BE2C (cell line): ENCODE data around the gene MPPED1.

Experiments used
- DNase-seq: peaks from one replicate; pipeline ENCODE4 v3.0.0-alpha.2; 2020
- H3K27me3 ChIP-seq: fragments of 250-450 bp; sonication (Bioruptor Pico); 2 replicates; pipeline ENCODE4 v1.5.1; 2020; ENCODE audit warnings: mild to moderate bottlenecking
- H3K36me3 ChIP-seq: fragments of 250-450 bp; sonication (Bioruptor Pico); 2 replicates; pipeline ENCODE4 v1.5.1; 2020; ENCODE audit warnings: mild to moderate bottlenecking
- H3K4me1 ChIP-seq: fragments of 250-450 bp; sonication (Bioruptor Pico); 2 replicates; pipeline ENCODE4 v1.5.1; 2020
- H3K4me3 ChIP-seq: 2 replicates; pipeline ENCODE4 v1.5.1; 2011; ENCODE audit warnings: low read depth, low read length
- H3K9me3 ChIP-seq: fragments of 250-450 bp; sonication (Bioruptor Pico); 2 replicates; pipeline ENCODE4 v1.5.1; 2020
- CTCF ChIP-seq: IDR thresholded peaks from 2 replicates; pipeline ENCODE4 v1.5.1; 2012; ENCODE audit warnings: mild to moderate bottlenecking, low read depth, low read length

MPPED1 gene

GRCh38 chr22:43419371-43420080 is 7.7 kb downstream of the MPPED1 start:
- no peak for DNase-seq
- H3K27me3 ChIP-seq, result no peaks in the 10 kb centered on the region
- no peak overlapping the region for H3K4me3 ChIP-seq
- no peaks in the 10 kb centered on the region for H3K4me1 ChIP-seq
- H3K36me3 ChIP-seq, result no peaks in the 10 kb centered on the region
- no peak for TF ChIP-seq CTCF
- no peaks in the 10 kb centered on the region for H3K9me3 ChIP-seq

DNA sequence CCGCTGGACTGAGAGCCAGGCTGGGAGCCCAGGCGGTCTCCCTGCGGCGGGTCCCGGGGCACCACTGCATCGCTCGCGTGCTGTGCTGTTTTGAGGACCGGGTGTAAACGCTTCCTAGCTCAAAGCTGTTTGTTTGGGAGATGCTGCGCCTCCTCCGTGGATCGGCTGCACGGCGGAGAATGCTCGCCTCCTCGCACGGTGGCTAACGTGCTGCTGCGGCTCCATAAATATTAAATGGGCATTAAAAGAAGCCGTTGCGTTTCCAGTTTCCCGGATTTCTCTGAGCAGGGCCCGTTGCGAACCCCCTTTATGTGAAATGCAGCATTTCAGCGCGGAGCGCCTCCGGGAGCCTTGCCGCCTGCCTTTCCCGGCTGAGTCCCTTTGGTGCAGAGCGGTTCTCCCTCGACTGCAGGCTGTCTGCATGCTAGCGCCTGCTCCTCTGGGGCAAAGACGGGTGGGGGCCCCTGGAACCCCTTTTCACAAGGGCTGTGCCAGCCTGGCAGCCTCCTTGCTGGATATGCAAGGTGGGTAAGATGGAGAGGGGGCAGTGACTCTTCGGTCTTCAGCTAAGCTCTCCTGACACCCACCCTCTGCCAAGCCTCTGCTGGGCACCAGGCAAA is 9.3 kb downstream of the MPPED1 start:
- no peaks in the 10 kb centered on the region for H3K36me3 ChIP-seq
- H3K27me3 ChIP-seq, result no peaks in the 10 kb centered on the region
- no peak overlapping the region for H3K4me3 ChIP-seq

DNA sequence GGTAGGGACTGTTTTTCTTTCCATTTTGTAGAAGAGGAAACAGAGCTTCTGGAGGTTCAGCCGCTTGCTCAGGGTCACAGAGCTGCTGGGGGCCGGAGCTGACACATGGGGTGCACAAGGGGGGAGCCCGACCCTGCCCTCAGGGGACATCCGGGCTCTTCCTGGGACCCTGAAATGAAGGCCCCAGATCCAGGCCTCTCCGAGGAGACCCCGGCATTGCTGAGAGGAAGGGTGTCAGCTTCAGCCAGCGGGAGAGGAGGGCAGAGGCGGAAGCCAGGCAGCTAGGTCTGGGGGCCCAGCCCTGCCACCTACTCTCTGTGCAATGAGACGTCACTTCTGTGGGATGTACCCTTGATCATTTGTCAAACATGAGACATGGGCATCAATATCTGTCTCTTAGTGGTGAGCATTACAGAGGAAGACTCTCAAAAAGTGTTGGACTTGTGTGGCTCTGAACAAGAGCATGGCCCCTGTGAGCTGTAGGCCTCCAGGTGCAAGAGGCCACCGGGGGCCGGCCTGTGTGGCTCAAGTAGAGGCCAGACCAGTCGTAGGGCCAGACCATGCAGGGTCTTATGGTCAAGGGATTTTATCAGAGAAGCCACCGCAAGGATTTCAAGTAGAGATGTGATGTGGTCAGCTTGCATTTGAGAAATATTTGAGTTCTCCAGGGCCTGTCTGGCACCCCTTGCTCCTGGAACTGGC is 10.3 kb downstream of the MPPED1 start:
- TF ChIP-seq CTCF, result no peak

More for the DNA sequence above, 9.3 kb downstream of the MPPED1 start:
- DNase-seq, result no peak
- H3K4me1 ChIP-seq, result no peaks in the 10 kb centered on the region
- no peaks in the 10 kb centered on the region for H3K9me3 ChIP-seq
- TF ChIP-seq CTCF, result no peak

GRCh38 chr22:43423046-43423445 is 11.2 kb downstream of the MPPED1 start:
- DNase-seq, result no peak
- Histone ChIP-seq H3K4me3 (no peak overlapping the region), H3K27me3 (no peaks in the 10 kb centered on the region), H3K4me1 (no peaks in the 10 kb centered on the region), H3K36me3 (no peaks in the 10 kb centered on the region), H3K9me3 (no peaks in the 10 kb centered on the region)
- TF ChIP-seq CTCF, result no peak

More for the DNA sequence above, 10.3 kb downstream of the MPPED1 start:
- Histone ChIP-seq H3K27me3 (no peaks in the 10 kb centered on the region), H3K9me3 (no peaks in the 10 kb centered on the region), H3K4me1 (no peaks in the 10 kb centered on the region), H3K36me3 (no peaks in the 10 kb centered on the region), H3K4me3 (no peak overlapping the region)
- DNase-seq, result no peak

DNA sequence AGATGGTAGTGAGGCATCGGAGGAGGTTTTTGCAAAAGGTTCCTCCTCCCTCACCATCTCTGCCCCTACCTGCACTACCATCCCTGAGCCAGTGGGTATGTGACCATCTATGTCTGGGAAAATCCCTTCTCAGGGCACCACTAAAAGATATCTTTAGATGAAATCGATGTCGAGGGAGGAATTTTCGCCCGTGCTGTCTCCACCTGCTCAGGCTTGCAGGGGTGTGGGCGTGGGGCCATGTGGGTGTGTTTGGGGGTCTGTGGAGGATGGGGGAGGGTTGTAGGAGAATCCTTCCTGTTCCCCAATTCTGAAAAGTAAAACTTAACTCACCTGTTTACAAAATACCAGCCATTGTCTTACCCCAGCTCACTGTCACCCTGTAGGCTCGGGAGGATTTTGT is 12.4 kb downstream of the MPPED1 start:
- H3K27me3 ChIP-seq, result no peaks in the 10 kb centered on the region
- no peaks in the 10 kb centered on the region for H3K36me3 ChIP-seq
- DNase-seq, result no peak
- no peaks in the 10 kb centered on the region for H3K4me1 ChIP-seq
- H3K9me3 ChIP-seq, result no peaks in the 10 kb centered on the region
- no peak overlapping the region for H3K4me3 ChIP-seq
- TF ChIP-seq CTCF, result no peak
